Measurements from ENCODE around the gene DDX1.

DDX1 gene

DNA sequence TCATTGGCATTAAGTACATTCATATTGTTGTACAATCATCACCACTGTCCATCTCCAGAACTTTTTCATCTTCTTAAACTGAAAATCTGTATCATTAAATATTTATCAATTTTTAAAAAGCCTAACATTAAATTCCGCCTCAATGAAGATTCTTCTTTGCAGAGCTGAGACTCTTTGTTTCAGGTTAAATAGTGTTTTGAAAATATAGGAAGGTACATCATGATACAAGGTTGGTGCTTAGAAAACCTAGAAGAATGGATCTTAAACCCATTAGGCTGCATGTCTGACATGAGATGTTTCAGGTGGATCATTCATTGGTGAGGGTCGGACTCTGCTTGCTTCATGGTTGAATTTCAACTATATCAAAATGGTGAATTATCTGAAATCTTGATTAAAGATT lies 30.5 kb downstream of the DDX1 start:
- DNase-seq (ENCODE audit: low read depth in 1 of 2, low spot score in 1 of 2): no peak
- H3K27ac ChIP-seq (replicated peaks): no peak overlapping the region
- H3K4me3 ChIP-seq (replicated peaks; ENCODE audit: insufficient read depth, low read length): no peak overlapping the region
- no peaks in the 10 kb centered on the region for H3K27me3 ChIP-seq (ENCODE audit: insufficient read depth, poor library complexity, severe bottlenecking)
- TF ChIP-seq GABPA (IDR thresholded peaks at IDR 0.05; ENCODE audit: low read depth): no peak
- TF ChIP-seq, protein P1, sequence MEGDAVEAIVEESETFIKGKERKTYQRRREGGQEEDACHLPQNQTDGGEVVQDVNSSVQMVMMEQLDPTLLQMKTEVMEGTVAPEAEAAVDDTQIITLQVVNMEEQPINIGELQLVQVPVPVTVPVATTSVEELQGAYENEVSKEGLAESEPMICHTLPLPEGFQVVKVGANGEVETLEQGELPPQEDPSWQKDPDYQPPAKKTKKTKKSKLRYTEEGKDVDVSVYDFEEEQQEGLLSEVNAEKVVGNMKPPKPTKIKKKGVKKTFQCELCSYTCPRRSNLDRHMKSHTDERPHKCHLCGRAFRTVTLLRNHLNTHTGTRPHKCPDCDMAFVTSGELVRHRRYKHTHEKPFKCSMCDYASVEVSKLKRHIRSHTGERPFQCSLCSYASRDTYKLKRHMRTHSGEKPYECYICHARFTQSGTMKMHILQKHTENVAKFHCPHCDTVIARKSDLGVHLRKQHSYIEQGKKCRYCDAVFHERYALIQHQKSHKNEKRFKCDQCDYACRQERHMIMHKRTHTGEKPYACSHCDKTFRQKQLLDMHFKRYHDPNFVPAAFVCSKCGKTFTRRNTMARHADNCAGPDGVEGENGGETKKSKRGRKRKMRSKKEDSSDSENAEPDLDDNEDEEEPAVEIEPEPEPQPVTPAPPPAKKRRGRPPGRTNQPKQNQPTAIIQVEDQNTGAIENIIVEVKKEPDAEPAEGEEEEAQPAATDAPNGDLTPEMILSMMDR (IDR thresholded peaks at IDR 0.05; ENCODE audit: insufficient read depth, low read length): no peak
- TF ChIP-seq POLR2AphosphoS5 (IDR thresholded peaks at IDR 0.05; ENCODE audit: low read depth): no peak
- no peak for TF ChIP-seq REST (IDR thresholded peaks at IDR 0.05; ENCODE audit: insufficient replicate concordance, low read depth)
- TF ChIP-seq SPI1 (IDR thresholded peaks at IDR 0.05; ENCODE audit: borderline replicate concordance, low read depth): no peak

DNA sequence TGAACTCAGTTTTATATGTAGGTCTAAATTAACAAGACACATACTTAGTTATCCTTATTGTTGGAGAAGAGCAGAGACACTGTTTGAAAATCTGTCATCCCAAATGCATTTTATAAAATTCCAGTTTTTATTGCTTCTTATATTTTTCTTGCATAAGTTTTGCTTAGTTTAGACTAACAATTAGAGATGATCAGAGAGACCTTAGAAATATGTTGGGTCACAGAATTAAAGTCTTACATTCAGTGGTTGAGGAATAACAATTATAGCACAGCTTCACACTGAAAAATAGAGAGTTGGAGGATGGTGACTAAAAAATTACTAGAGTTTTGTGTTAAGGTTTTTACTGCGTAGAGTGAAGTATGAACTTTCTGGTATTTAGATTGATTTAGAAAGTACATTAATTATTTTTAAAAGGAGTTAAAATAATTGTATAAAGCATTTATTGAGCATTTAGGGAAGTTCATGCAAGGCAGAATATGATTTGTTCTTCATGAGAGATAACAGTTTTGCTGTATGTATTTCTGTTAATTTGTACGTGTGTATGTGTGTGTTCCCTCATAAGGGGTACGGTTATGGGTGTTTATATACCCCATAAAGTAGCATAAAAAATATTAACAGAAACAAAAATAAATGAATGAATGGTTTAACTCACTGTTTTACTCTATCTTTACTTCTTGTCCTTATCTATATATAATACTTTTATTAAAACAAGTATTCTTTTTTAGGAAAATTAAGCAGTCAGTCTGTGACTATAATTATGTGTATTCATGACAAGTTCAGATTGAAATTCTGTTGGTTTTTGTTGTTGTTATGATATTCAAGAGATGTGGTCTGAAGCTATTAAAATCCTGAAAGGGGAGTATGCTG lies 31.2 kb downstream of the DDX1 start:
- Histone ChIP-seq H3K27me3 (ENCODE audit: insufficient read depth, poor library complexity, severe bottlenecking) (no peaks in the 10 kb centered on the region), H3K27ac (replicated peaks) (no peak overlapping the region), H3K4me3 (replicated peaks; ENCODE audit: insufficient read depth, low read length) (no peak overlapping the region)
- DNase-seq (ENCODE audit: low read depth in 1 of 2, low spot score in 1 of 2): no peak
- TF ChIP-seq SPI1 (IDR thresholded peaks at IDR 0.05; ENCODE audit: borderline replicate concordance, low read depth) (no peak), POLR2AphosphoS5 (IDR thresholded peaks at IDR 0.05; ENCODE audit: low read depth) (no peak), REST (IDR thresholded peaks at IDR 0.05; ENCODE audit: insufficient replicate concordance, low read depth) (no peak), GABPA (IDR thresholded peaks at IDR 0.05; ENCODE audit: low read depth) (no peak)
- TF ChIP-seq, protein P1 (IDR thresholded peaks at IDR 0.05; ENCODE audit: insufficient read depth, low read length): no peak

DNA sequence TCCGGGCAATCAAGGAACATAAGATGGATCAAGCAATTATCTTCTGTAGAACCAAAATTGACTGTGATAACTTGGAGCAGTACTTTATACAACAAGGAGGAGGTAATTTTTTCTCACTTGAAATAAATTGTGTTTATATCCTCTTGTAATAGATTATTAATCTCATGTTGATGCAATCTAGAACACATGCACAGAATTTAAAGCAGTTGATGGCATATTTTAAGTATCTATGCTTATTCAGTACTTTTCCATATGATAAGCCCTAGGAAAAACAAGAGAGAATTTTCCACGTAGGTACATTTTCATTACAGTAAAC lies 31.8 kb downstream of the DDX1 start:
- TF ChIP-seq GABPA (IDR thresholded peaks at IDR 0.05; ENCODE audit: low read depth) (no peak), REST (IDR thresholded peaks at IDR 0.05; ENCODE audit: insufficient replicate concordance, low read depth) (no peak), POLR2AphosphoS5 (IDR thresholded peaks at IDR 0.05; ENCODE audit: low read depth) (no peak), SPI1 (IDR thresholded peaks at IDR 0.05; ENCODE audit: borderline replicate concordance, low read depth) (no peak)
- TF ChIP-seq, protein P1 (IDR thresholded peaks at IDR 0.05; ENCODE audit: insufficient read depth, low read length): no peak
- DNase-seq (ENCODE audit: low read depth in 1 of 2, low spot score in 1 of 2): no peak
- no peak overlapping the region for H3K27ac ChIP-seq (replicated peaks)
- no peaks in the 10 kb centered on the region for H3K27me3 ChIP-seq (ENCODE audit: insufficient read depth, poor library complexity, severe bottlenecking)
- H3K4me3 ChIP-seq (replicated peaks; ENCODE audit: insufficient read depth, low read length): no peak overlapping the region

Data from HL-60 (cell line).